GM18858 (cell line): ENCODE measurements around the gene KLHL6.
A peak's percentile ranks its signal among the peaks of the same experiment; 100 is the strongest.
"Not testable (repeated sequence)": the region's sequence is repeated elsewhere in the genome, so short reads cannot be mapped to it uniquely, and the experiment has no call there.

Source experiments
- ATAC-seq: cut with Tn5 transposase; IDR thresholded peaks from one replicate; pipeline ENCODE4 v1.9.1; 2021; ENCODE audit not compliant: unreplicated experiment

The KLHL6 gene

DNA sequence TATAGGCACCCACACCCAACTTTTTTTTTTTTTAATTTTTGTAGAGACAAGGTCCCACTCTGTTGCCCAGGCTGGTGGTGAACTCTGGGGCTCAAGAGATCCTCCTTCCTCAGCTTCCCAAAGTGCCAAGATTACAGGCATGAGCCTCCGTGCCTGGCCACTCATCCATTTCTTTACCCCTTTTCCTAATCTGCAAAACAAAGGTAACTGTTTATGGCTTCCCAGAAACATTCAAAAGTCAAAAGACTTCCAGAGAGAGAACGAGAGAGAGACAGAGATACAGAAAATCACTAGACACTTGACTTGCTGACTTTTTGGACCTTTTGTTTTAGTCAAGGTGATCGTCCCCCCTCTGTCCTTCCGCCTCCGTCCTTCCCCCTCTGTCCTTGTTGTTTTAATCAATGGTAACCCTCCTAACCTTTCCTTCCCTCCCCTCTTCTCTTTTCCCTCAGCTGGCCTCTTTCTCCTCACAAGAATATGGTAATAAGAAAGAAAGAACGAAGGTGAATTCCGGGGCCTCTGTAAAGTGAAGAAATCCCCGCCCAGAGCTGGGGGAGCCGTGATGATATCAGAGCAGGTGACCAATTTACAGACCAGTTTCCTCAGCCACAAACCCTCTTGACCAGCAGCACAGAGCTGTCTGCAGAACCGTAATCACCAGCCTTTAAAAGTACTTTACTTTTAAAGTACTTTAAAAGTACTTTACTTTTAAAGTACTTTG lies 21.9 kb downstream of the KLHL6 start:
- no peak for ATAC-seq

DNA sequence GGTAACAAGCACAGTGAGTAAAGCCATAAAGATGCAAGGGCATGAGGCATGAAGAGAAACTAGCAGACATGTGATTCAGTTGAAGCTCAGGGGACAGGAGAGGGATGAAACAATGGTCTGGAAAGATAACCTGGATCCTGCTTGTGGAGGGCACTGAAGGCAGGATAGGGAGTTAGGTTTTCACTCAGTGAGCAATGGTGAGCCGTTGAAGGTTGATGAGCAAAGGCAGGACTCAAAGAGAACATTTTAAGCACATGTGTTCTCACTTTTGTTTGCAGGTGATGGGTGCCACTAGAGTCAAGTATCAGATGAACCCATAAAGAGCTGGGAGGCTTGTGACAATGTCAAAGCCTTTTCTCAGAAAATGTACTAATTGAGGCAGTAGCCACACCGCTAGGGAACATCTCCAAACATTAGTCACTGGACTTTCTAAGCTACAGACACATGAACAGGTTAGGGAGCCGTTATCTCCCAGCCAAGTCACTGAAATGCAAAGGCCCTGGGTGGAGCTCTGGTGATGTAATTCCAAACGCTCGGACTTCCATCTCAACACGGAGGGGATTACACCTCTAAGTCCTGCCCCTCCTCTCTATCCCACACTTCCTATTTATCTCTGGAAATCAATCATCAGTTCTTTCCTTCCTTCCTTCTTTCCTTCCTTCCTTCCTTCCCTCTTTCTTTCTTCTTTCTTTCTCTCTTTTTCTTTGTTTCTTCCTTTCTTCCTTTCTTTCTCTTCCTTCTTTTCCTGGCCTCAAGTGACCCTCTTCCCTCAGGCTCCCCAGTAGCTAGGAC lies 22.7 kb downstream of the KLHL6 start:
- ATAC-seq = no peak

DNA sequence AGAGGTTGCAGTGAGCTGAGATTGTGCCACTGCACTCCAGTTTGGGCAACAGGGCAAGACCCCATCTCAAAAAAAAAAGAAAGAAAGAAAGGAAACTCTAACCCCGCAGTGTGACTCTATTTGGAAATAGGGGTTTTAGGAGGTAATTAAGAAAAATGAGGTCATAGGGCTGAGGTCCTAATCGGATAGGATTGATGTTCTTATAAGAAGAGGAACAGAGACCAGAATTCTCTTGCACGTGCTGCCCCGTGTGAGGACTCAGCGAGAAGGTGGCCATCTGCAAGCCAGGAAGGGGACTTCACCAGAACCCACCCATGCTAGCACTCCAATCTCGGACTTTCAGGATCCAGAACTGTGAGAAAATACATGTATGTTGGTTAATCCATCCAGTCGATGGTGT lies 25.8 kb downstream of the KLHL6 start:
- ATAC-seq = no peak

DNA sequence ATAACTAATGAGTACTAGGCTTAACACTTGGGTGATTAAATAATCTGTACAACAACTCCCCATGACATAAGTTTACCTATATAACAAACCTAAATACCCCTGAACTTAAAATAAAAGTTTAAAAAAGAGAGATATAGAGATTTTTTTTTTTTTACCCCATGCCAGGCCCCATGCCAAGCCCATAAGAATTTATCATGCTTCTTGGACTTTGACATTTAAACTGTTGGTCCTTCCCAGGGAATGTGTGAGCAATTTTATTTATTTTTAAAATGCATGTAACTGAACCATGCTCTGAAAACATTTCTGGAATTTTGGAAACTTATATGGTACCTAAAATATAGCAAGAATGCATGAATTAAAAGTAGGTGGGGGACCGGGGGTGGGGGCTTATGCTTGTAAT lies 26.3 kb downstream of the KLHL6 start:
- ATAC-seq = no peak

DNA sequence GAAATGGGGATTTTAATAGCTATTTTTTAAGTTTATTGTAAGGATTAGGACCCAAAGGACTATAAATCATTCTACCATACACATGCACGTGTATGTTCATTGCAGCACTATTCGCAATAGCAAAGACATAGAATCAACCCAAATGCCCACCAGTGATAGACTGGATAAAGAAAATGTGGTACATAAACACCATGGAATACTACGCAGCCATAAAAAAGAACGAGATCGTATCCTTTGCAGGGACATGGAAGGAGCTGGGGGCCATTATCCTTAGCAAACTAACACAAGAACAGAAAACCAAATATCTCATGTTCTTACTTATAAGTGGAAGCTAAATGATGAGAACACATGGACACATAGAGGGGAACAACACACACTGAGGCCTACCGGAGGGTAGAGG lies 26.7 kb downstream of the KLHL6 start:
- not testable (repeated sequence) for ATAC-seq

DNA sequence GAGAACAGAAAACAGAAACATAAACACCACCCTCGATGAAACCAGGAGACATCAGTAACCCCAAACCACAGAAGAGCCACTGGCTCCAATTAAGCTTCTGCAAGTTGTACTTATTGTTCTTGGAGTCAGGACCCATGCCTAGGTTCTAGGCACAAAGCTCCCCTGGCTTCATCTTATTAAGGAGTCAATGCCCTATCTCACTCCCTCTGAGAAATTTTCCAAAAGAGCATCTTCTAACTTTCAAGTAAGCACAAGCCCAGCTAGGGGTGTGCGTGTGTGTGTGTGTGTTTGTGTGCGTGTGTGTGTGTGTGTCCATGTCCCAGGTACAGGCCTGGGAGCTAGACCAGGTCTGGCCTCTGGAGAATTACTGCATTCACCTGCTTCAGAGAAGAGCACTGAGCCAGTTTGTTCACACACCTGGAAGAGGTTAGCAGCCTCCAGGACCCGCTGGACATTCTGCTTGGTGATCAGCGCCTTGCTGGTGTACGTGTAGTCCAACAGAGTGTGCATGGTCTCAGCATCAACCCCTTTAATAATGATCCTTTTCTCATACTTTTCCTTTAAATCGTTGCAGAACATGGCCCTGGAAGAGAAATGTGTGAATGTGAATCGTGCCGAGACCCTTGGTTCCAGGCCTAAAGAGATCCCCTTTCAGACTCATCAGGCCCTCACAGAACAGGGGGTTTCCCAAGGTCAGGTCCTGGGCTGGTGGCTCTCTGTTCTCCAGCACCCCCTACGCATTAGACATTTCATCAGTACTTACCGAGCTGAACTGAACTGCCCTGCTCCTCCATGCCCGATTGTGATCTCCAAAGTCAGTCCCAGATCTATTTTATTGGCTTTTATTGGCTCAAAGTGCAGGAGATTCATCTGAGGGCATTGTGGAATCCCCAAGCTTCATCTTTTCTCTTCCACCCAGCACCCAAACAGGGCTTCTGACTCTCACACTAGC lies 27.8 kb downstream of the KLHL6 start:
- peak; percentile 70 for ATAC-seq

DNA sequence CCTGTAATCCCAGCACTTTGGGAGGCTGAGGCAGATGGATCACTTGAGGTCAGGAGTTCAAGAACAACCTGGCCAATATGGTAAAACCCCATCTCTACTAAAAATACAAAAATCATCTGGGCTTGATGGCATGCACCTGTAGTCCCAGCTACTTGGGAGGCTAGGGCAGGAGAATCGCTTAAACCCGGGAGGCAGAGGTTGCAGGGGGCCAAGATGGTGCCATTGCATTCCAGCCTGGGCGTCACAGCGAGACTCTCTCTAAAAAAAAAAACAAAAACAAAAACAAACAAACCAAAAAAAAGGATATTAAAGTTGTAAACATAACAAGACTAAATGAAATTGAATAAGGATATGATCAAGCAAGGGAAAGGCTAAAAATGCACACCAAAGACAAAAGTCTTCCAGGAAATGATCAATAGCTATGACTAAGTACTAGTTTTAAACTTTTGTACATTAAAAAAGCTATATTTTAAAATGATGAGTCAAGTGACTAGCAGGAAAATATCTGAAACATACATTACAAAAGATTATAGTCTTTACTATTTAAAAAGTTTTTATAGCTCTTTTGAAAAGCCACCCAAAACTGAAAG lies 28.6 kb downstream of the KLHL6 start:
- peak; percentile 9 for ATAC-seq

DNA sequence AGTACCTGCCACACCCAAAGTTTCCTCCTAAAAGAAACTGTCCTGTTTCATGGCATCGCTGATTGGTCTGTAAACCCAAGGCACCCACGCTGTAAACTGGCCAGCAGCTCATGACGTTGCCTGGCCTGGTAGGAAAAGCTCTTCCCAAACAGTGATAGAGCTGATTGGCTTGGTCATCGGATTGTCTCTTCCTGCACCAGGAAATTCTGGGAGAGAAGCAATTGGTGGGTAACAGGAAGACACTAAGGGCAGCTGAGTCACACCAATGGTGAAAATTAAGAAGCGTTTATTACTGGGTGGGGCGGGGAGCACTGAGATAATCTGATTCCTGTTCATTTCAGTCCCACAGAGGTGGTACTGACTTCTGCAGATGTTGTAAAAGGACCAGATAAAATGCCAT lies 31.0 kb downstream of the KLHL6 start:
- ATAC-seq = no peak

DNA sequence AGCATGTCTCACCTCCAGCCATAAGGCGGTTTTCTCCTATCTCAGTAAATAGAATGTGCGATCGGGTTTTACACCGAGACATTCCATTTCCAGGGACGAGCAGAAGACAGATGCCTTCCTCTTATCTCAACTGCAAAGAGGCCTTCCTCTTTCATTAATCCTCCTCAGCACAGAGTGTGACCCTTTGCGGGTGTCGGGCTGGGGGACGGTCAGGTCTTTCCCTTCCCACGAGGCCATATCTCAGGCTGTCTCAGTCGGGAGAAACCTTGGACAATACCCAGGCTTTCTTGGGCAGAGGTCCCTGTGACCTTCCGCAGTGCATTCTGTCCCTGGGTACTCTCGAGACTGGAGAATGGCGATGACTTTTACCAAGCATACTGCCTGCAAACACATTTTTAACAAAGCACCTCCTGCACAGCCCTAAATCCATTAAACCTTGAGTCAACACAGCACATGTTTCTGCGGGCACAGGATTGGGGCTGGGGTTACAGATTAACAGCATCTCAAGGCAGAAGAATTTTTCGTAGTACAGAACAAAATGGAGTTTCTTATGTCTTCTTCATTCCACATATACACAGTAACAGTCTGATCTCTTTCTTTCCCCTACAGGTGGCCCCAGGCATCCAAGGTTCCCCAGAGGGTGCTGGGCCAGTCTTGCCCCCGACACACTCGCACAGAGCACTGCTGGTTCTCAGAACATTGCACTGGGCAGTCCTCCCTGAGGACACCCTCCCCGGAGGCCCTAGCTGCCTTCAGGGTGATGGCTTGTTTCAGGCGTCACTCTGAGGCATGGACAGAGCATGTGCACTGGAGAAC lies 34.6 kb downstream of the KLHL6 start:
- ATAC-seq = not testable (repeated sequence)

DNA sequence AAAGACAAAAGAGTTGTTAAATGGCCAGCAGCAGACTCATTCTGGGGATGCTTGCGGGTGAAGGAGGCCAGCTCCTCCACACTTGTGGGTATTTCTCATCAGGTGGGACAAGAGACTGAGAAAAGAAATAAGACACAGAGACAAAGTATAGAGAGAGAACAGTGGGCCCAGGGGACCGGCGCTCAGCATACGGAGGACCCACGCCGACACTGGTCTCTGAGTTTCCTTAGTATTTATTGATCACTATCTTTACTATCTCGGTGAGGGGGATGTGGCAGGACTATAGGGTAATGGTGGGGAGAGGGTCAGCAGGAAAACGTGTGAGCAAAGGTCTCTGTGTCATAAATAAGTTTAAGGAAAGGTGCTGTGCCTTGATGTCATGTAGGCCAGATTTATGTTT lies 35.2 kb downstream of the KLHL6 start:
- not testable (repeated sequence) for ATAC-seq

DNA sequence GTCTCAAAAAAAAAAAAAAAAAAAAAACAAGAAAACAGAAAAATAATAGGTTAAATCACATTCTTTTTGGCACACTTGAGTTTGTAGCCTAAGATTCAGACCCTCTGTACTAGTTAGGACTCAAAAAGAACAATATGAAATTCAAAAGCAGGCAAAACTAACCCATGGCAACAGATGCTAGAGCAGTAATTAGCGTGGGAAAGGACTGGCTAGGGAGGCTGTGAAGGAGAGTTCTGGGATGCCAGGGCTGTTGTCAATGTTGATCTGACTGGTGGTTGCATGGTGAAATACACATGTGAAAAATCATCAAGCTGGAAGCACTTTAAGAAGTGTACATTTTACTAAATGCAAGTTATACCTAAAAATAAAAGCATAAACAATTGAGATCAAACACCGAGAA lies 35.6 kb downstream of the KLHL6 start:
- no peak for ATAC-seq

DNA sequence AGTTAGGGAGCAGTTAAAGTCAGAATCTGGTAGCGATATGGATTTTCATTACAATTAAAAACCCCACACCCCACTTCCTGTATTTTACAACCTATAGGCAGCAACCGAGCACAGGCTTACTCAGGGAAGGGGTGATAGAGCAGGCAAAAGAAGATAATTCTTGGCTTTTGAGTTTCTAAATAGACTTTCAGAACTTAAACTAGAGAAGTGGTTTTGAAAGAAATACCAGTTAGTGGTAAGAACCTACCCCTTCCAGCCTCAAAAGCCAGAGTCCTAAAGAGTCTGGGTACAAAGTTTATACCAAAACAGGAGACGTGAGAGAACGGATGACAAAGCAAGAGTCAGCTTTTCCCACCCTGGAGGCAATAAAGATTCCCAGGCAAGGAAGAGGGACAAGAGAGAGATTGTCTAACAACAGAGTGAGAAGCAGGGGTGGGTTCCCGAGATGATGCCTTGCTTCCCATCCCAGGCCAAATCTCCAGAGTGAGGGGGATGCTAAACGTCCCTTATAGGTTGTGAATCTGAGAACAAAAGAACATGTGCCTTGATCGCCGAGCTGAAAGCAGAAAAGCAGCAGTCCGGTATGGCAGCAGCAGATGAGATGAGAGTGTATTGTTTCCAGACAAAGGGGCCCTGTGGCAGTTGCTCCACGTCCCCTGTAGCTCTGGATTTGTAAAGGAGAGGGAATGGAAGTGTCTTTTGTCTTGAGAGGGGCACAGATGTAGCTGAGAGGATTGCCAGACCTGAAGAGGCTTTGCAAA lies 36.8 kb downstream of the KLHL6 start:
- no peak for ATAC-seq

DNA sequence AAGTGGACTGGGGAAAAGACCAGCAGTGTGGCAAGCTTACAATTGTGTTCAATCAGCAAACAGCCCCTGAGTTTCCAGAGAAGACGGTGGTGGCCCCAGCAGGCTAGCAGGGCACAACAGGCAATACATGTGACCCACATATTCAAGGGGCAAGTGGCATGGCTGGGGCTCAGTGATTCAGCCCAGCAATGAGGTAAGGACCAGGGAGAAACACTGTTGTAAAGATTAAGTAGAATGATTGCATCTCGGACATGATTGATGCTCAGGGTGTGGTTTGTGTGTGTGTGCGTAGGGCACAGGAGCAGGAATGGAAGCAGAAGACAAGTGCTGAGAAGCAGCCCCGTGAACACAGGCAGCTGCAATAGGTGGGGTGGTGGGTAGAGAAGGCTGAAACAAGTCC lies 37.9 kb downstream of the KLHL6 start:
- ATAC-seq = no peak

DNA sequence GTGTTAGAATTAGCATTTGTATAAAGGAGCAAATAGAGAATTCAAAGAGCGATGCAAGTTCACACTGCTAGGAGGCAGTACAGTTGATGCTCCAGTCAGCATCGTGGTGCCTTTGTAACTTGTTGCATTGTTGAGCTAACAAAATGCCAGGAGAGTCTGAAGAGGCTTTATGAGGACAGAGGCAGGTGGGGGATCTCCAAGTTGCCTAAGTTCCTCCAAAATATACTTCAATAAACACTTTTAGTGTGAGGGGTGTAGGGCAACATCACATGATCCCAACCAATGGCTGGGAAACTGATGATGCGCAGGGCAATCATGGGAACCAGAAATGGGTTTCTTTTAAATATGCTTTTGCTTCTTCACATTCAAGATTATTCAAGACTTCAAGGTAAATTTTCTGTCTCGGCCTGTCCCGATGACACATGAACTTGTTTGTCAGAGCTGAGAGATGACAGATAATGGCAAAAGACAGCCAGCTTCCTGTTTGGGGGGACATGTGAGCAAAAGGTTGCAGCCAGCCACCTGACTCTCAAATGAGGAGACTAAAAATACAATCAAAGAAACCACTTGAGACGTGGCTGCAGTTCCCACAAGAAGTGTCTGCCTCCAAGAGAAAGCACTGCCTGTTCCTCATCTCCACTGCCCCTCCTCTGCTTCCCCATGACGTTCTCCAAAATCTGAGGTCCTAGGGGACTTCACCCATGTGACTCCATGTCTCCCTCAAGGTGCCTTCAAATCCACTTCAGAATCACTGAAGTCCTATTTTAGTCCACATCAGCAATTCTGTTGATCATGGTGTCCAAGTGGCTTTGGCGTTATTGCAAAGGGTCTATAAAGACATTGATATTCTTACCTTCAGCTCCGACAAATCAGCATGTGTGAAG lies 39.3 kb downstream of the KLHL6 start:
- ATAC-seq = peak; percentile 67

DNA sequence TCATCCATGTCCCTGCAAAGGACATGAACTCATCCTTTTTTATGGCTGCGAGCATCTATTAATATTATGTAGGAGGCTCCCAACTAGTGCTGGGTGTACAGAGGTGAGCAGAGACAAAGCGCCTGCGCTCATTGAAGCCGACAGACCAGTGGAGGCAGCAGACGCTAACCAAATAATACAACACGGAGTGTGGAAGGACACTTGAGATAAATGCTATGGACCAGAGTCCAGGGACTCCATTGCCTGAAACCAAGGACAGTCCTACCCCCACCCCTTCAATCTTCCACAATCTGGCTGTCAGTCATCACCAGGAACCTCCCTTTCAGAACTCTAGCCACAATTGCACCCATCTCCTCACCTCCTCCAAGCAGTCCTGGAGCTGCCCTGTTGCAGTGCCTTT lies 41.5 kb downstream of the KLHL6 start:
- no peak for ATAC-seq

DNA sequence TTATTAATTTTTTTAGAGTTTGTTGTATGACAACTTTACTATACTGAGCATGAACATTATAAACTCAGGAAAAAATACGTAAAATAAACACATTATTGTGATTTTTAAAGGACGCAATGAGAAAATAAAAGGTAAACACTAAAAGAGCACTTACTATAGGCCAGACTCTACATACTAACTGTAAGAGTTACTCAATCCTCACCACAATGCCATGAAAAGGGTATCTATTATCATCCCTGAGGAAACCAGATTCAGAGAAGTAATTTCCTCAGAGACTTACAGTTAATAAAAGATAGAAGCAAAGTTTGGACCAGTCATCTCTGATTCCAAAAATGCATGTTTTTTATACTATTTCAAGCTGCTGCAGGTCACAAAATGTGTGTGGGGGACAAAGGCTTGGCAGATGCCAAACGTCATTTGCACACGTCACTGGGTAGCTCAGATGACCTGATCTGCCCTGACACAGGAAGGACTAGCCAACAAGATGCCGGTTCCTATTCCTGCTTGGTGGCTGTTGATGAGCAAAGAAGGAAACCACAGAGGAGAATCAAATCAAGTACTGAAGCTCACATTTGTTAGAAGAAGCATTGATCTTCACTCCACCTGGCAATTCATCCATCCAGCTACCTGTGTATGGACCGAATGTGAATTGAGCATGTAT lies 42.3 kb downstream of the KLHL6 start:
- no peak for ATAC-seq

DNA sequence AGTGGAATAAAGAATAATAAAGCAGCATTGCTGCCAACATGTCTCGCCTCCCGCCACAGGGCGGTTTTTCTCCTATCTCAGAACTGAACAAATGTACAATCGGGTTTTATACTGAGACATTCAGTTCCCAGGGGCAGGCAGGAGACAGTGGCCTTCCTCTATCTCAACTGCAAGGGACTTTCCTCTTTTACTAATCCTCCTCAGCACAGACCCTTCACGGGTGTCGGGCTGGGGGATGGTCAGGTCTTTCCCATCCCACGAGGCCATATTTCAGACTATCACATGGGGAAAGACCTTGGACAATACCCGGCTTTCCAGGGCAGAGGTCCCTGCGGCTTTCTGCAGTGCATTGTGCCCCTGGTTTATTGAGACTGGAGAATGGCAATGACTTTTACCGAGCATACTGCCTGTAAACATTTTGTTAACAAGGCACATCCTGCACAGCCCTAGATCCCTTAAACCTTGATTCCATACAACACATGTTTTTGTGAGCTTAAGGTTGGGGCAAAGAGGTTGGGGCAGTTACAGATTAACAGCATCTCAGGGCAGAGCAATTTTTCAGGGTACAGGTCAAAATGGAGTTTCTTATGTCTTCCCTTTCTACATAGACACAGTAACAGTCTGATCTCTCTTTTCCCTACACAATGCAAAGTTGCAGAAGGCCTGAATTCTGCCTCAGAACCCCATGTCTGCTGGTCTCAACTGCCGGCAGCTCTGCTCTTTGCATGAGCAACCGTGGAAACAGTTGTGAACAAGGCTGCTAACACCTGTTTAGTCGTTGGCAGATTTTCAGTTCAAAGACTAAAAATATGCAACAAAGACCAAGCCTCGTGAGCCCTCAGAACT lies 44.0 kb downstream of the KLHL6 start:
- ATAC-seq = peak; percentile 38
